GM12878 (cell line): Measurements from ENCODE around the gene TRAP1.

Experiments used
- CEBPZ ChIP-seq: fragments of 150-350 bp; IDR thresholded peaks from 2 replicates; pipeline ENCODE4 v1.6.1; 2016; ENCODE audit warnings: low read depth, low read length
- IKZF2 ChIP-seq, 2 experiments: fragments of 450-650 bp; IDR thresholded peaks; 2 replicates each; pipeline ENCODE4 v1.6.1; 2017; ENCODE audit warnings: mild to moderate bottlenecking in 2 of 2, moderate library complexity in 2 of 2
- JUND ChIP-seq: IDR thresholded peaks from 2 replicates; pipeline ENCODE4 v1.6.1; 2012; ENCODE audit warnings: low read depth, mild to moderate bottlenecking, low read length, improper control_type of control experiment, moderate library complexity
- POLR2A ChIP-seq: IDR thresholded peaks from 2 replicates; pipeline ENCODE4 v1.6.1; 2011; ENCODE audit warnings: low read depth, mild to moderate bottlenecking, low read length
- RAD51 ChIP-seq: fragments of 450-650 bp; IDR thresholded peaks from 2 replicates; pipeline ENCODE4 v1.6.1; 2016; ENCODE audit warnings: moderate library complexity, mild to moderate bottlenecking, inconsistent platforms
- SRF ChIP-seq, 2 experiments: IDR thresholded peaks; 2 replicates each; pipeline ENCODE4 v1.6.1; 2011; ENCODE audit warnings: low read depth in 2 of 2, low read length in 2 of 2, mild to moderate bottlenecking in 1 of 2, moderate library complexity in 1 of 2
- USF2 ChIP-seq: IDR thresholded peaks from 2 replicates; pipeline ENCODE4 v1.6.1; 2011; ENCODE audit warnings: low read depth, low read length, improper control_type of control experiment, borderline replicate concordance
- TF ChIP-seq, protein P1 (sequence below): fragments of 450-650 bp; IDR thresholded peaks from 2 replicates; pipeline ENCODE4 v1.6.1; 2018; ENCODE audit warnings: mild to moderate bottlenecking, low read depth, moderate library complexity; ENCODE audit not compliant: partially characterized antibody
- TF ChIP-seq, protein P2 (sequence below), 3 experiments: IDR thresholded peaks in 2 of 3; conservative IDR thresholded peaks in 1 of 3; 2 replicates each; pipeline ENCODE4 v1.5.1; 2011; ENCODE audit warnings: low read depth in 3 of 3, low read length in 3 of 3, mild to moderate bottlenecking in 3 of 3, control low read depth in 2 of 3, moderate library complexity in 2 of 3, inconsistent platforms in 1 of 3, mixed read lengths in 1 of 3; ENCODE audit not compliant: control insufficient read depth in 2 of 3, insufficient read depth in 1 of 3; ENCODE audit errors: extremely low read depth in 1 of 3

- TF ChIP-seq, protein P1, sequence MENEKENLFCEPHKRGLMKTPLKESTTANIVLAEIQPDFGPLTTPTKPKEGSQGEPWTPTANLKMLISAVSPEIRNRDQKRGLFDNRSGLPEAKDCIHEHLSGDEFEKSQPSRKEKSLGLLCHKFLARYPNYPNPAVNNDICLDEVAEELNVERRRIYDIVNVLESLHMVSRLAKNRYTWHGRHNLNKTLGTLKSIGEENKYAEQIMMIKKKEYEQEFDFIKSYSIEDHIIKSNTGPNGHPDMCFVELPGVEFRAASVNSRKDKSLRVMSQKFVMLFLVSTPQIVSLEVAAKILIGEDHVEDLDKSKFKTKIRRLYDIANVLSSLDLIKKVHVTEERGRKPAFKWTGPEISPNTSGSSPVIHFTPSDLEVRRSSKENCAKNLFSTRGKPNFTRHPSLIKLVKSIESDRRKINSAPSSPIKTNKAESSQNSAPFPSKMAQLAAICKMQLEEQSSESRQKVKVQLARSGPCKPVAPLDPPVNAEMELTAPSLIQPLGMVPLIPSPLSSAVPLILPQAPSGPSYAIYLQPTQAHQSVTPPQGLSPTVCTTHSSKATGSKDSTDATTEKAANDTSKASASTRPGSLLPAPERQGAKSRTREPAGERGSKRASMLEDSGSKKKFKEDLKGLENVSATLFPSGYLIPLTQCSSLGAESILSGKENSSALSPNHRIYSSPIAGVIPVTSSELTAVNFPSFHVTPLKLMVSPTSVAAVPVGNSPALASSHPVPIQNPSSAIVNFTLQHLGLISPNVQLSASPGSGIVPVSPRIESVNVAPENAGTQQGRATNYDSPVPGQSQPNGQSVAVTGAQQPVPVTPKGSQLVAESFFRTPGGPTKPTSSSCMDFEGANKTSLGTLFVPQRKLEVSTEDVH: no peak
- TF ChIP-seq RAD51 (no peak), POLR2A (no peak), IKZF2 (IDR thresholded peaks at IDR 0.05) (no peak), SRF (IDR thresholded peaks at IDR 0.05; ENCODE audit: low read depth in 2 of 2, low read length in 2 of 2) (no peak), CEBPZ (no peak), USF2 (no peak), JUND (no peak)
- TF ChIP-seq, protein P2, sequence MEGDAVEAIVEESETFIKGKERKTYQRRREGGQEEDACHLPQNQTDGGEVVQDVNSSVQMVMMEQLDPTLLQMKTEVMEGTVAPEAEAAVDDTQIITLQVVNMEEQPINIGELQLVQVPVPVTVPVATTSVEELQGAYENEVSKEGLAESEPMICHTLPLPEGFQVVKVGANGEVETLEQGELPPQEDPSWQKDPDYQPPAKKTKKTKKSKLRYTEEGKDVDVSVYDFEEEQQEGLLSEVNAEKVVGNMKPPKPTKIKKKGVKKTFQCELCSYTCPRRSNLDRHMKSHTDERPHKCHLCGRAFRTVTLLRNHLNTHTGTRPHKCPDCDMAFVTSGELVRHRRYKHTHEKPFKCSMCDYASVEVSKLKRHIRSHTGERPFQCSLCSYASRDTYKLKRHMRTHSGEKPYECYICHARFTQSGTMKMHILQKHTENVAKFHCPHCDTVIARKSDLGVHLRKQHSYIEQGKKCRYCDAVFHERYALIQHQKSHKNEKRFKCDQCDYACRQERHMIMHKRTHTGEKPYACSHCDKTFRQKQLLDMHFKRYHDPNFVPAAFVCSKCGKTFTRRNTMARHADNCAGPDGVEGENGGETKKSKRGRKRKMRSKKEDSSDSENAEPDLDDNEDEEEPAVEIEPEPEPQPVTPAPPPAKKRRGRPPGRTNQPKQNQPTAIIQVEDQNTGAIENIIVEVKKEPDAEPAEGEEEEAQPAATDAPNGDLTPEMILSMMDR (IDR thresholded peaks at IDR 0.05 in 2 of 3, conservative IDR thresholded peaks at IDR 0.05 in 1 of 3; ENCODE audit: control insufficient read depth in 2 of 3, extremely low read depth in 1 of 3, insufficient read depth in 1 of 3, low read depth in 3 of 3, low read length in 3 of 3): no peak
Measured at GRCh38 chr16:3618769-3619141, 98.6 kb downstream of the TRAP1 start.
